DND-41 (cell line): ENCODE results near the gene CDYL2.

Experiments
- CTCF ChIP-seq: IDR thresholded peaks from 2 replicates; pipeline ENCODE4 v1.5.1; 2012; ENCODE audit warnings: borderline replicate concordance, low read length, moderate library complexity, mild to moderate bottlenecking; ENCODE audit not compliant: poor library complexity, severe bottlenecking; ENCODE audit errors: extremely low read depth
- EZH2 ChIP-seq: IDR thresholded peaks from 3 replicates; pipeline ENCODE4 v1.6.1; 2012; ENCODE audit warnings: borderline replicate concordance, low read depth, mild to moderate bottlenecking, moderate library complexity, low read length, inconsistent platforms; ENCODE audit not compliant: severe bottlenecking

GRCh38 chr16:80702696-80703095 lies 101.7 kb downstream of the CDYL2 start:
- TF ChIP-seq CTCF (no peak), EZH2 (no peak)
